Mucosa of descending colon (tissue), 3 donors: ENCODE measurements around the gene ENOX1. TPM values are rescaled to one million over a fixed set of nuclear protein-coding genes. Genes with fewer than 3 reads are reported as not detected.

Source experiments
- ATAC-seq: fragments of 200-7000 bp; cut with Tn5 transposase; one replicate; pipeline ENCODE4 v1.9.1; 2020; ENCODE audit warnings: mild to moderate bottlenecking, moderate library complexity
- DNase-seq, 3 donors: peaks; one replicate each; pipeline ENCODE4 v3.0.0-alpha.2; 2020
- H3K36me3 ChIP-seq: fragments of 200-600 bp; one replicate; pipeline ENCODE4 v1.8.0; 2021; ENCODE audit warnings: low read depth, mild to moderate bottlenecking
- H3K4me1 ChIP-seq: fragments of 200-600 bp; one replicate; pipeline ENCODE4 v1.8.0; 2021; ENCODE audit warnings: low read depth, mild to moderate bottlenecking
- H3K4me3 ChIP-seq: fragments of 200-600 bp; one replicate; pipeline ENCODE4 v1.8.0; 2021; ENCODE audit warnings: mild to moderate bottlenecking
- H3K9me3 ChIP-seq: fragments of 200-600 bp; one replicate; pipeline ENCODE4 v1.8.0; 2021; ENCODE audit warnings: mild to moderate bottlenecking
- CTCF ChIP-seq: fragments of 200-600 bp; IDR thresholded peaks from one replicate; pipeline ENCODE4 v1.8.0; 2022; ENCODE audit warnings: antibody characterized with exemption, mild to moderate bottlenecking
- intact Hi-C, 2 donors: fragments of 100-400 bp; cut with DNase I in 1 of 2; cut with micrococcal nuclease in 1 of 2; formaldehyde crosslinking; loops; one replicate each; pipeline versions ENCODE4 v1.11.0 to v1.11.1; 2022; cut with DNase I, micrococcal nuclease
- total RNA-seq, 3 donors: library from RNA; stranded (reverse); fragmentation: NEBNext Ultra II Directional in 2 of 3; extraction: Animal tissue kit (Norgen Biotek cat#: 25700) in 2 of 3; gene quantifications; one replicate each; pipeline versions ENCODE4 v1.2.1 to v1.2.4, GENCODE V29; 2021 to 2023
- donor health status: DM: no; HTN: no; CAD: no; lungs with moderate emphysema.
- donor health status: DM: no; HTN: no; CAD: no.
- donor health status: DM: no; HTN: yes; CAD: no.

Gene ENOX1
- total RNA-seq, 3 donors from 2014 or later = 0.35 to 9.8 (median 1.2) TPM

GRCh38 chr13:43301346-43301969, 485.3 kb downstream of the ENOX1 start:
- no peaks in the 10 kb centered on the region for H3K4me1 ChIP-seq
- intact Hi-C loops = no loop called here
- no peak overlapping the region for H3K4me3 ChIP-seq
- no peaks in the 10 kb centered on the region for H3K36me3 ChIP-seq
- ATAC-seq (no peak), DNase-seq (no peak)
- H3K9me3 ChIP-seq = no peaks in the 10 kb centered on the region
- TF ChIP-seq CTCF = no peak

GRCh38 chr13:43300865-43301264, 485.9 kb downstream of the ENOX1 start:
- TF ChIP-seq CTCF = no peak
- no peak for DNase-seq
- peak; percentile 33 for ATAC-seq
- Histone ChIP-seq H3K36me3 (no peaks in the 10 kb centered on the region), H3K4me1 (no peaks in the 10 kb centered on the region), H3K9me3 (no peaks in the 10 kb centered on the region), H3K4me3 (no peak overlapping the region)
- intact Hi-C loops = no loop called here

- H3K4me3 ChIP-seq = no peak overlapping the region
- H3K9me3 ChIP-seq = no peaks in the 10 kb centered on the region
- H3K4me1 ChIP-seq = no peaks in the 10 kb centered on the region
- DNase-seq = no peak
- intact Hi-C loops = no loop called here
- no peak for ATAC-seq
- TF ChIP-seq CTCF = no peak
- H3K36me3 ChIP-seq = no peaks in the 10 kb centered on the region
Measured at GRCh38 chr13:43299374-43299773, 487.4 kb downstream of the ENOX1 start.

GRCh38 chr13:43298816-43299215, 488.0 kb downstream of the ENOX1 start:
- intact Hi-C loops = no loop called here
- H3K9me3 ChIP-seq = no peaks in the 10 kb centered on the region
- DNase-seq (no peak), ATAC-seq (no peak)
- H3K4me1 ChIP-seq = no peaks in the 10 kb centered on the region
- no peak for TF ChIP-seq CTCF
- no peaks in the 10 kb centered on the region for H3K36me3 ChIP-seq
- H3K4me3 ChIP-seq = no peak overlapping the region

- intact Hi-C loops = no loop called here
- no peak for DNase-seq
- no peak for TF ChIP-seq CTCF
- ATAC-seq = no peak
- no peak overlapping the region for H3K4me3 ChIP-seq
- H3K4me1 ChIP-seq = no peaks in the 10 kb centered on the region
- no peaks in the 10 kb centered on the region for H3K36me3 ChIP-seq
- no peaks in the 10 kb centered on the region for H3K9me3 ChIP-seq
Measured at GRCh38 chr13:43297967-43298678, 488.6 kb downstream of the ENOX1 start.
